Spleen (tissue), 7 donors: ENCODE results near the gene KRT6B.

Source experiments
- POLR2A ChIP-seq, 3 donors: fragments of 450-650 bp; IDR thresholded peaks; one replicate each; pipeline ENCODE4 v1.5.1; 2017; ENCODE audit warnings: antibody characterized with exemption in 3 of 3, mild to moderate bottlenecking in 1 of 3
- TF ChIP-seq, protein P1 (sequence below), 11 experiments: fragments of 200-600 bp in 7 of 11; fragments of 450-650 bp in 4 of 11; sonication (generic) in 4 of 11; IDR thresholded peaks in 8 of 11; conservative IDR thresholded peaks in 3 of 11; 1 replicate in 7 of 11; 2 replicates in 4 of 11; pipeline versions ENCODE4 v1.4.0 to v1.8.0; 2016 to 2021; ENCODE audit warnings: antibody characterized with exemption in 11 of 11, inconsistent platforms in 4 of 11, mild to moderate bottlenecking in 1 of 11
- donor health status: DM: no; HTN: no; CAD: no; lungs with moderate emphysema.
- donor health status: DM: no; HTN: no; CAD: no.
- donor health status: DM: no; HTN: no; CAD: no.

DNA sequence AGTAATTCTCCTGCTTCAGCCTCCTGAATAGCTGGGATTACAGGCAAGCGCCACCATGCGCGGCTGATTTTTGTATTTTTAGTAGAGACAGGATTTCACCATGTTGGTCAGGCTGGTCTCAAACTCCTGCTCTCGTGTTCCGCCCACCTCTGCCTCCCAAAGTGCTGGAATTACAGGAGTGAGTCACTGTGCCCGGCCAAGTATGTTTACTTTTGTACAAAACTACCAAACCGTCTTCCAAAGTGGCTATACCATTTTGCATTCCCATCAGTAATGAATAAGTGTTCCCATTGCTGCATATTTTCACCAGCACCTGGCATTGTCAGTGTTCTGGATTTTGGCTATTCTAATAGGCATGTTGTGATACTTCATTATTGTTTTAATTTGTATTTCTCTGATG is 49.5 kb upstream of the KRT6B start:
- TF ChIP-seq POLR2A (IDR thresholded peaks at IDR 0.05) = no peak
- TF ChIP-seq, protein P1, sequence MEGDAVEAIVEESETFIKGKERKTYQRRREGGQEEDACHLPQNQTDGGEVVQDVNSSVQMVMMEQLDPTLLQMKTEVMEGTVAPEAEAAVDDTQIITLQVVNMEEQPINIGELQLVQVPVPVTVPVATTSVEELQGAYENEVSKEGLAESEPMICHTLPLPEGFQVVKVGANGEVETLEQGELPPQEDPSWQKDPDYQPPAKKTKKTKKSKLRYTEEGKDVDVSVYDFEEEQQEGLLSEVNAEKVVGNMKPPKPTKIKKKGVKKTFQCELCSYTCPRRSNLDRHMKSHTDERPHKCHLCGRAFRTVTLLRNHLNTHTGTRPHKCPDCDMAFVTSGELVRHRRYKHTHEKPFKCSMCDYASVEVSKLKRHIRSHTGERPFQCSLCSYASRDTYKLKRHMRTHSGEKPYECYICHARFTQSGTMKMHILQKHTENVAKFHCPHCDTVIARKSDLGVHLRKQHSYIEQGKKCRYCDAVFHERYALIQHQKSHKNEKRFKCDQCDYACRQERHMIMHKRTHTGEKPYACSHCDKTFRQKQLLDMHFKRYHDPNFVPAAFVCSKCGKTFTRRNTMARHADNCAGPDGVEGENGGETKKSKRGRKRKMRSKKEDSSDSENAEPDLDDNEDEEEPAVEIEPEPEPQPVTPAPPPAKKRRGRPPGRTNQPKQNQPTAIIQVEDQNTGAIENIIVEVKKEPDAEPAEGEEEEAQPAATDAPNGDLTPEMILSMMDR (IDR thresholded peaks at IDR 0.05 in 8 of 11, conservative IDR thresholded peaks at IDR 0.05 in 3 of 11) = no peak
